Hepatocyte (in vitro differentiated cells): Measurements from ENCODE around the gene CDK13. TPM values are rescaled to one million over a fixed set of nuclear protein-coding genes. Genes with fewer than 3 reads are reported as not detected.

ENCODE experiments used
- DNase-seq: peaks from one replicate; pipeline ENCODE4 v3.0.0-alpha.2; 2016; ENCODE audit warnings: low spot score
- H2AFZ ChIP-seq: fragments of 200-600 bp; sonication (generic); 2 replicates; pipeline ENCODE4 v1.6.0; 2016; ENCODE audit warnings: antibody characterized with exemption, mild to moderate bottlenecking
- H3K27ac ChIP-seq: fragments of 200-600 bp; sonication (generic); 2 replicates; pipeline ENCODE4 v1.5.1; 2016; ENCODE audit warnings: mild to moderate bottlenecking
- H3K27me3 ChIP-seq: fragments of 200-600 bp; sonication (generic); 2 replicates; pipeline ENCODE4 v1.6.1; 2016
- H3K36me3 ChIP-seq: fragments of 200-600 bp; sonication (generic); replicated peaks from 2 replicates; pipeline ENCODE4 v1.5.1; 2016; ENCODE audit warnings: low read depth; ENCODE audit not compliant: insufficient read depth
- H3K4me1 ChIP-seq: fragments of 200-600 bp; sonication (generic); 2 replicates; pipeline ENCODE4 v1.5.1; 2016; ENCODE audit warnings: mild to moderate bottlenecking, moderate library complexity; ENCODE audit not compliant: insufficient read depth
- H3K4me2 ChIP-seq: fragments of 200-600 bp; sonication (generic); 2 replicates; pipeline ENCODE4 v1.6.0; 2016
- H3K4me3 ChIP-seq: fragments of 200-600 bp; sonication (generic); 2 replicates; pipeline ENCODE4 v1.5.1; 2016; ENCODE audit warnings: mild to moderate bottlenecking
- H3K79me2 ChIP-seq: fragments of 200-600 bp; sonication (generic); 2 replicates; pipeline ENCODE4 v1.6.0; 2017; ENCODE audit warnings: mild to moderate bottlenecking
- H3K9me2 ChIP-seq: fragments of 200-600 bp; sonication (generic); replicated peaks from 2 replicates; pipeline ENCODE4 v1.6.0; 2017; ENCODE audit warnings: mild to moderate bottlenecking; ENCODE audit not compliant: insufficient read depth
- H3K9me3 ChIP-seq: fragments of 200-600 bp; sonication (generic); 2 replicates; pipeline ENCODE4 v1.5.1; 2016; ENCODE audit warnings: low read depth, mild to moderate bottlenecking
- H4K20me1 ChIP-seq: fragments of 200-600 bp; sonication (generic); 2 replicates; pipeline ENCODE4 v1.6.0; 2016; ENCODE audit warnings: mild to moderate bottlenecking; ENCODE audit not compliant: insufficient read depth, poor library complexity, severe bottlenecking
- EZH2 ChIP-seq: fragments of 200-600 bp; sonication (generic); IDR thresholded peaks from 2 replicates; pipeline ENCODE4 v1.6.1; 2016; ENCODE audit warnings: antibody characterized with exemption, mild to moderate bottlenecking, borderline replicate concordance
- EZH2phosphoT487 ChIP-seq: fragments of 200-600 bp; sonication (generic); IDR thresholded peaks from one replicate; pipeline ENCODE4 v1.6.1; 2018; ENCODE audit warnings: antibody characterized with exemption, mild to moderate bottlenecking, low read depth, moderate library complexity; ENCODE audit not compliant: unreplicated experiment, severe bottlenecking
- WGBS: methylation state at CpG from one replicate; pipeline ENCODE4 v1.1.6; 2016; ENCODE audit warnings: low lambda C conversion rate; ENCODE audit errors: missing lambda C conversion rate; 5-methylcytosine and 5-hydroxymethylcytosine counted together
- polyA plus RNA-seq: library from polyadenylated mRNA; unstranded; fragments of >200 nt; fragmentation: Nextera tagmentation; extraction: Ambion mirVana; gene quantifications from 2 replicates; pipeline ENCODE4 v1.2.1, GENCODE V29; 2016
- total RNA-seq: library from RNA; depleted of rRNA; stranded (reverse); fragments of >200 nt; gene quantifications from 2 replicates; pipeline ENCODE4 v1.2.3, GENCODE V29; 2014
- TF ChIP-seq, protein P1 (sequence below): fragments of 200-600 bp; sonication (generic); IDR thresholded peaks from 2 replicates; pipeline ENCODE4 v1.5.1; 2016; ENCODE audit warnings: antibody characterized with exemption, mild to moderate bottlenecking; ENCODE audit not compliant: poor library complexity

CDK13 gene
- total and polyA plus RNA-seq, 2 experiments from 2014 or later = 36.1 to 76.0 TPM

DNA sequence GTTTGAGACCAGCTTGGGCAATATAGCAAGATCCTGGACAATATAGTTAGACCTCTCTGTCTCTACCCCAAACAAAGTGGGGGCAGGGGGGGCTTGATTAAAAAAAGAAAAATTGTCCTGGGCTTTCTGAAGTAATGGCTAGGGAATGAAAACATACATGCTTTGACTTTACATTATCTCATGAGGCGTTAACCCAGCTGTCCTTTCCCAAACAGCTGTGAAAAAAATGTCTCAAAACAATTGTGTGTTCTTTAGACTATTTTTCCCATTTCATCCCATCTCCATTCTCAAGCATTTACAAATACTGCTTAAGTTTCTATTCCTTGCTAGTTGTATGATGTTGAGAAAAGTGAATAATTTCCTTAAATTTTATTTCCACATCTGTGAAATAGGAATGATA is 27.0 kb upstream of the CDK13 start:
- Histone ChIP-seq H3K9me3 (no peaks in the 10 kb centered on the region), H3K4me2 (no peak overlapping the region), H3K9me2 (no peaks in the 10 kb centered on the region), H3K36me3 (no peaks in the 10 kb centered on the region), H3K4me3 (no peak overlapping the region), H3K27me3 (no peaks in the 10 kb centered on the region), H4K20me1 (no peaks in the 10 kb centered on the region), H3K27ac (no peak overlapping the region), H3K4me1 (no peaks in the 10 kb centered on the region), H3K79me2 (no peaks in the 10 kb centered on the region), H2AFZ (no peak overlapping the region)
- TF ChIP-seq EZH2phosphoT487 (no peak), EZH2 (no peak)
- TF ChIP-seq, protein P1, sequence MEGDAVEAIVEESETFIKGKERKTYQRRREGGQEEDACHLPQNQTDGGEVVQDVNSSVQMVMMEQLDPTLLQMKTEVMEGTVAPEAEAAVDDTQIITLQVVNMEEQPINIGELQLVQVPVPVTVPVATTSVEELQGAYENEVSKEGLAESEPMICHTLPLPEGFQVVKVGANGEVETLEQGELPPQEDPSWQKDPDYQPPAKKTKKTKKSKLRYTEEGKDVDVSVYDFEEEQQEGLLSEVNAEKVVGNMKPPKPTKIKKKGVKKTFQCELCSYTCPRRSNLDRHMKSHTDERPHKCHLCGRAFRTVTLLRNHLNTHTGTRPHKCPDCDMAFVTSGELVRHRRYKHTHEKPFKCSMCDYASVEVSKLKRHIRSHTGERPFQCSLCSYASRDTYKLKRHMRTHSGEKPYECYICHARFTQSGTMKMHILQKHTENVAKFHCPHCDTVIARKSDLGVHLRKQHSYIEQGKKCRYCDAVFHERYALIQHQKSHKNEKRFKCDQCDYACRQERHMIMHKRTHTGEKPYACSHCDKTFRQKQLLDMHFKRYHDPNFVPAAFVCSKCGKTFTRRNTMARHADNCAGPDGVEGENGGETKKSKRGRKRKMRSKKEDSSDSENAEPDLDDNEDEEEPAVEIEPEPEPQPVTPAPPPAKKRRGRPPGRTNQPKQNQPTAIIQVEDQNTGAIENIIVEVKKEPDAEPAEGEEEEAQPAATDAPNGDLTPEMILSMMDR = no peak
- WGBS = 83% methylated on average over 1 of the region's 1 CpG
- no peak for DNase-seq

DNA sequence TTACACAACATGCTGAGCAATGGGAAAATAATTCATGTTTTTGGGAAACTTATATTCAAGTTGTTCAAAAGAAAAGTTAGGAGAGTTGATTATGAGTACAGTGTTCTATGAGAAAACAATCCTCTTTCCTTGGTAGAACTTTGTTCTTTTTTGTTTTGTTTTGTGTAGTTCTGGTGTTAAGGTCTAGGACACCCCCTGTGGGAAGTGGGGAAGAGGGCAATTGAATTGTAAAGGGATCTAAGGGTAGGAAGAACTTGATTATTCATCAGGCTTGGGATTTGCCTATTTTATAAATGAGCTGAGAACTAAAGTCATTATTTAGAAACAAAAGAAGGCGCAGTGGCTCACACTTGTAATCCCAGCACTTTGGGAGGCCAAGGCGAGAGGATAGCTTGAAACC is 25.9 kb upstream of the CDK13 start:
- H2AFZ ChIP-seq = no peak overlapping the region
- TF ChIP-seq EZH2phosphoT487 = no peak
- TF ChIP-seq, protein P1 = no peak
- TF ChIP-seq EZH2 = no peak
- H3K27ac ChIP-seq = no peak overlapping the region
- H4K20me1 ChIP-seq = no peaks in the 10 kb centered on the region
- H3K27me3 ChIP-seq = no peaks in the 10 kb centered on the region
- H3K79me2 ChIP-seq = no peaks in the 10 kb centered on the region
- 90% methylated on average over 2 of the region's 2 CpGs for WGBS
- no peaks in the 10 kb centered on the region for H3K36me3 ChIP-seq
- no peak overlapping the region for H3K4me2 ChIP-seq
- DNase-seq = no peak
- no peaks in the 10 kb centered on the region for H3K9me3 ChIP-seq
- no peaks in the 10 kb centered on the region for H3K4me1 ChIP-seq
- no peaks in the 10 kb centered on the region for H3K9me2 ChIP-seq
- no peak overlapping the region for H3K4me3 ChIP-seq

DNA sequence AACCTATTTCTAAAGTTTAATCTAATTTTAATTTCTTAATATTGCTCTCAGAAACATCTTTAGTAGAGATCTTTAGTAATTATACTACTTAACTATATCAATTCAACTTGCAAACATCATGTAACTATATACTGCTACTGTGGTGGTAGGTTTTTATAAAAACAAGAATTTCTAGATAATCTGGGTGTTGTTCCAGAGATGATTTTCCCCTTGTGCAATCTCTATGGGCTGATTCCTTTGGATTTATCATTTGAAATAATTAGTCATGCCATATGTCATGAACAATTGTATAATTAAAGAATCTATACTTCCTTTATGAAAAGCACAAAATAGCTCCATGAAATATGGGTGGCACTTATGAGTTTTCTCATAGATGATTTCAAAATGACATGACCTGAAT is 23.9 kb upstream of the CDK13 start:
- no peaks in the 10 kb centered on the region for H3K9me2 ChIP-seq
- no peaks in the 10 kb centered on the region for H3K27me3 ChIP-seq
- H3K27ac ChIP-seq = no peak overlapping the region
- DNase-seq = no peak
- no peaks in the 10 kb centered on the region for H4K20me1 ChIP-seq
- no peaks in the 10 kb centered on the region for H3K36me3 ChIP-seq
- no peak overlapping the region for H3K4me3 ChIP-seq
- H3K4me1 ChIP-seq = no peaks in the 10 kb centered on the region
- TF ChIP-seq, protein P1 = no peak
- no peak for TF ChIP-seq EZH2
- TF ChIP-seq EZH2phosphoT487 = no peak
- no peaks in the 10 kb centered on the region for H3K79me2 ChIP-seq
- H2AFZ ChIP-seq = no peak overlapping the region
- no peak overlapping the region for H3K4me2 ChIP-seq
- no peaks in the 10 kb centered on the region for H3K9me3 ChIP-seq

DNA sequence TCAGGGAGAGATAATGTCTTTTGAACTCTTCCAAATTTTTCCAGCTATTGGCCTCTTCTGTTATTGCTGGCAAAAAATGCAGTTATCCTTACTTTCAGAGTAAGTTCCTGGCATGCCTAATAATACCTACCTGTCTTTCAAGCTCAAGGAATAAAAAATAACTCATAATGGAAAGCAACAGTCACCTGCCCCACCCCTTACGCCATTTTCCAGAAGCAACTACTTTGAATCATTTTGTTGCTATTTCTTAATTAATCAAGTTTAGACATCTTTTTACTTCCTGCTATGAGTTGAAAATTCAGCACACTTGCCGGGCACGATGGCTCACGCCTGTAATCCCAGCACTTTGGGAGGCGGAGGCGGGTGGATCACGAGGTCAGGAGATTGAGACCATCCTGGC is 23.0 kb upstream of the CDK13 start:
- Histone ChIP-seq H2AFZ (no peak overlapping the region), H3K9me2 (no peaks in the 10 kb centered on the region), H3K4me2 (no peak overlapping the region), H3K36me3 (no peaks in the 10 kb centered on the region), H3K27ac (no peak overlapping the region), H4K20me1 (no peaks in the 10 kb centered on the region), H3K79me2 (no peaks in the 10 kb centered on the region), H3K9me3 (no peaks in the 10 kb centered on the region), H3K4me3 (no peak overlapping the region), H3K27me3 (no peaks in the 10 kb centered on the region), H3K4me1 (no peaks in the 10 kb centered on the region)
- no peak for DNase-seq
- TF ChIP-seq EZH2 (no peak), EZH2phosphoT487 (no peak)
- TF ChIP-seq, protein P1 = no peak
- 98% methylated on average over 7 of the region's 7 CpGs for WGBS
